ENCODE data around the gene PRKCA. TPM values are rescaled to one million over a fixed set of nuclear protein-coding genes. Genes with fewer than 3 reads are reported as not detected.
"Not testable (repeated sequence)": the region's sequence is repeated elsewhere in the genome, so short reads cannot be mapped to it uniquely, and the experiment has no call there.

The PRKCA gene
- 10 to 100 TPM; 90.6 to 97.3 TPM for total RNA-seq
- polyA plus RNA-seq = 1 to 10 TPM; 1.3 to 5.8 (median 3.3) TPM
- 73.9 to 217 (median 111) reads per million in 6 experiments for total RNA-seq

DNA sequence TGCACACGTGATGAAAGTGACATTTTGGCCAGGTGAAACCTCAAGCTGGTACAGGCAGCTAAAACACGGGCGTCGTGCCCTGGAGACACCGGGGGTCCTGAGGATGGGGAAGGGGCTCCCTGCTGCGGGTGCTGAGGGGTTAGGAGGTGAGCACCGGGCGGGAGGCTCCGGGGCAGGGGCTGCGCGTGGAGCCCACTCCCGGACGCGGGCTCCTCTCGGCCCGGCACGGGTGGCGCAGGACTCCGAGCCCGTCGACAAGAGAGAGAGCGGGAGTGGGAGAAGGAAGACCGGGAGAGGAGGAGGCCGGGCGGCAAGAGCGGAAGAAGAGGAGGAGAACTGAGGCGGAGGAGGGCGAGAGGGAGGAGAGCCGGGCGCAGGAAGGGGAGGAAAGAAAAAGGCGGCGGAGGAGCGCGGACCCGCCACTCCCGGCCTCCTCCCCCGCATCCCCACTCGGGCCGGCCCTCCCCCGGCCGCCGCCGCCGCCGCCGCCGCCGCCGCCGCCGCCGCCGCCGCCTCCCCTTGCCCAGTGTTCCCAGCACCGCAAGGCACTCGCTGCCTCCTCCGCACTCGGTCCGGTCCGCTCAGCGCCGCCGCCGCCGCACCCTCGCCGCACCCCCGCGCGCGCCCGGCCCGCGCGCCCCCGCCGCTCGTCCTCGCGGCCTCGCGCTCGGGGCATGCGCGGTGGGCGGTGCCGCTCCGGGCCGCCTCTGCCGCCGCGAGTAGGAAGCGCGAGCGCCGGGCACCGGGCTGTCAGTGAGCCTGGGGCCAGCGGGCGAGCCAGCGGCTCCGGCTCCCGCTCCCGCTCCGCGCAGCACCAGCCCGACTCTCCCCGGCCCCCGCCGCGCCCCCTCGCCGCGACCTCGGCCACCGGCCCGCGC, at the start of gene PRKCA:
TSS of gene PRKCA (plus strand) at position 750 of the 878 bp plus-strand sequence.
- peak; percentile 75 to 76 for ATAC-seq
- H3K4me1 Mint-ChIP-seq = peaks cover 33 to 70% (median 54%) of the 10 kb centered on the region in 4 donors
- DNase-seq = peak; percentile 57 to 80 (median 73)
- peaks cover 0 to 5% (median 0%) of the 10 kb centered on the region in 9 donors for H3K9me3 Mint-ChIP-seq
- H3K36me3 Mint-ChIP-seq = peaks cover 0 to 14% (median 9%) of the 10 kb centered on the region in 3 donors
- peak within 1 kb of the TSS; percentile 96 to 100 (median 96) for H3K4me3 Mint-ChIP-seq
- peak within 1 kb of the TSS; percentile 90 to 98 (median 94) for H3K27ac Mint-ChIP-seq
- peaks cover 0 to 1% (median 0%) of the 10 kb centered on the region in 5 donors for H3K27me3 Mint-ChIP-seq
- POLR2A ChIA-PET = interaction anchor here (0.5 to 5.4 kb wide), 10 partner anchors 10 to 130 kb away, joined by 3 to 46 read pairs (median 4); no protein-coding TSS in a partner anchor

DNA sequence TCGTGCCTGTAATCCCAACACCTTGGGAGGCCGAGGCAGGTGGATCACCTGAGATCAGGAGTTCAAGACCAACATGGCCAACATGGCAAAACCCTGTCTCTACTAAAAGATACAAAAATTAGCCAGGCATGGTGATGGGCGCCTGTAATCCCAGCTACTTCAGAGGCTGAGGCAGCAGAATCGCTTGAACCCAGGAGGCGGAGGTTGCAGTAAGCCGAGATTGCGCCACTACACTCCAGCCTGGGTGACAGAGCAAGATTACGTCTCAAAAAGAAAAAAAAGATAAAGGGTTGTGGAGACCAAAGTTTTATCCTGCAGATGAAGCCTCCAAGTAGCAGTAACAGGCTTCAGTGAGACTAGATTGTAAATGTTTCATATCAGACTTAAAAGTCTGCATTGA, 49.0 kb upstream of the PRKCA start:
- H3K9me3 Mint-ChIP-seq, H3K27me3 Mint-ChIP-seq, DNase-seq, ATAC-seq, H3K4me3 Mint-ChIP-seq, POLR2A ChIA-PET, H3K27ac Mint-ChIP-seq, H3K36me3 Mint-ChIP-seq: not testable (repeated sequence)
- peaks cover 8 to 20% (median 17%) of the 10 kb centered on the region in 4 donors for H3K4me1 Mint-ChIP-seq

DNA sequence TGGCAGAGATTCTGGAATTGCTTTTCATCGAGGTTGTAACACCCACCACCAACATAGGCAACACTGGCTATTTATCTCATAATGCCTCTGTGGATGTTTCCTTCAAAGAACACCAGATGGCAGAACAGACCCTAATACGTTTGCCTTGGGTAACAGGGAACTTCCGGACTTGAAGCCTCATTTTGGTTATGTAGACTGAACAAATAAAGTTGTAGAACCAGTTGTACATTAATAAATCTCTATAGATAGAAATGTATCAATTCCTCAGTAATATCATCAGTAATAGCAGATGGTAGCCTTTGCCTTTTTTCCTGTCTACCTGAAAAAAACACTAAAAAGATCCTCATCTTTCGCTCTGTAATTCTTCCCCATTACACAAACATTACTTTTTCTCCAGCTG, 47.3 kb upstream of the PRKCA start:
- peak overlapping the region; percentile 70 to 92 (median 84) for H3K27ac Mint-ChIP-seq
- peaks cover 8 to 20% (median 17%) of the 10 kb centered on the region in 4 donors for H3K4me1 Mint-ChIP-seq
- no peaks in the 10 kb centered on the region for H3K27me3 Mint-ChIP-seq
- DNase-seq = peak in 9 of 10 donors; percentile 5 to 77 (median 58)
- POLR2A ChIA-PET = interaction anchor here (0.6 to 1.8 kb wide), 5 partner anchors 9 to 312 kb away, joined by 3 to 9 read pairs (median 5); no protein-coding TSS in a partner anchor
- no peaks in the 10 kb centered on the region for H3K9me3 Mint-ChIP-seq
- peak overlapping the region; percentile 38 to 83 (median 64) for H3K4me3 Mint-ChIP-seq
- peak; percentile 89 to 95 for ATAC-seq
- H3K36me3 Mint-ChIP-seq = no peaks in the 10 kb centered on the region

GRCh38 chr17:66255527-66255971, 46.9 kb upstream of the PRKCA start:
- Mint-ChIP-seq H3K27me3 (no peaks in the 10 kb centered on the region), H3K9me3 (no peaks in the 10 kb centered on the region), H3K4me1 (peaks cover 8 to 23% (median 18%) of the 10 kb centered on the region in 4 donors), H3K36me3 (no peaks in the 10 kb centered on the region), H3K27ac (peak overlapping the region; percentile 70 to 92 (median 84)), H3K4me3 (peak overlapping the region; percentile 38 to 83 (median 64))
- POLR2A ChIA-PET = interaction anchor here (0.6 to 1.8 kb wide), 6 partner anchors 10 to 174 kb away, joined by 3 to 10 read pairs (median 6); no protein-coding TSS in a partner anchor
- DNase-seq (peak in 6 of 10 donors; percentile 5 to 54 (median 18)), ATAC-seq (peak; percentile 80 to 86)

- H3K27me3 Mint-ChIP-seq = peaks cover 0 to 3% (median 0%) of the 10 kb centered on the region in 5 donors
- no peak for DNase-seq
- H3K9me3 Mint-ChIP-seq = peaks cover 0 to 13% (median 3%) of the 10 kb centered on the region in 9 donors
- H3K4me1 Mint-ChIP-seq = peaks cover 9 to 26% (median 15%) of the 10 kb centered on the region in 4 donors
- no peak overlapping the region for H3K4me3 Mint-ChIP-seq
- peak overlapping the region in 3 of 10 donors; percentile 16 to 29 (median 27) for H3K27ac Mint-ChIP-seq
- peaks cover 0 to 10% (median 0%) of the 10 kb centered on the region in 3 donors for H3K36me3 Mint-ChIP-seq
- no peak for ATAC-seq
- POLR2A ChIA-PET = interaction anchor here (0.6 to 1.0 kb wide), 2 partner anchors 15 to 47 kb away, joined by 3 to 4 read pairs; no protein-coding TSS in a partner anchor
Measured at GRCh38 chr17:66260275-66260674, 42.1 kb upstream of the PRKCA start.

DNA sequence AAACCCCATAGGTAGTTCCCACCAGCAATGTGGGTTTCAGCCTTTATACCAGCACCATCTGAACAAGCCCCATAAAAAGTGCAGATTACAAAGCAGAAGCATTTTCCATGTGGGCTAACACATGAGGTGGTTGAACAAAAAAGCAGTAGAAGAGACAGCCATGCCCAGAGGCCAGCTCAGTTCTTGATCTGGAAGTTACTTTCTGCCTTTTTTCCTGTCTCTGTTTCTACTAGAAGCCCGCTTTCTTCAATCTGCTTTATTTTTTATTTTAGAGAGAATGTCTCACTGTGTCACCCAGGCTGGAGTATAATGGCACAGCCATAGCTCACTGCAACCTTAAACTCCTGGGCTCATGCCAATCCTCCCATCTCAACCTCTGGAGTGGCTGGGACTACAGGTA, 41.7 kb upstream of the PRKCA start:
- Mint-ChIP-seq H3K4me1 (peaks cover 5 to 22% (median 11%) of the 10 kb centered on the region in 4 donors), H3K9me3 (peaks cover 0 to 13% (median 3%) of the 10 kb centered on the region in 9 donors), H3K4me3 (no peak overlapping the region), H3K27ac (peak overlapping the region in 2 of 10 donors; percentile 43 to 82), H3K36me3 (peaks cover 0 to 10% (median 0%) of the 10 kb centered on the region in 3 donors), H3K27me3 (peaks cover 0 to 3% (median 0%) of the 10 kb centered on the region in 5 donors)
- no peak for ATAC-seq
- POLR2A ChIA-PET = no interaction called here
- no peak for DNase-seq

- Mint-ChIP-seq H3K4me1 (peaks cover 0 to 14% (median 5%) of the 10 kb centered on the region in 4 donors), H3K4me3 (no peak overlapping the region), H3K27ac (peak overlapping the region in 3 of 10 donors; percentile 14 to 66 (median 46)), H3K36me3 (peaks cover 0 to 10% (median 0%) of the 10 kb centered on the region in 3 donors), H3K27me3 (peaks cover 0 to 3% (median 0%) of the 10 kb centered on the region in 5 donors), H3K9me3 (peaks cover 0 to 13% (median 3%) of the 10 kb centered on the region in 9 donors)
- no peak for ATAC-seq
- DNase-seq = no peak
- POLR2A ChIA-PET = no interaction called here
Measured at GRCh38 chr17:66262767-66263166, 39.6 kb upstream of the PRKCA start.

DNA sequence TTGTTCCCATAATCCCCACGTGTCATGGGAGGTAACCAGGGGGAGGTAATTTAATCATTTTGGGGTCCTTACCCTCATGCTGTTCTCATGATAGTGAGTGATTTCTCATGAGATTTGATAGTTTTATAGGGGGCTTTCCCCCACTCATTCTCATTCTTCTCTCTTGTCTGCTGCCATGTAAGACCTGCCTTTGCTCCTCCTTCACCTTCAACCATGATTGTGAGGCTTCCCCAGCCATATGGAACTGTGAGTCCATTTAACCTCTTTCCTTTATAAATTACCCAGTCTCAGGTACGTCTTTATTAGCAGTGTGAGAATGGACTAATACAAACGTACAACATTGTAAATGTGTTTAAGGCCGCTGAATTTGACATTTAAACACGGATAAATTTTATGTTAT, 37.7 kb upstream of the PRKCA start:
- Mint-ChIP-seq H3K4me3 (no peak overlapping the region), H3K27ac (peak overlapping the region in 1 of 10 donors; percentile 57), H3K9me3 (peaks cover 0 to 13% (median 3%) of the 10 kb centered on the region in 9 donors), H3K27me3 (peaks cover 0 to 3% (median 0%) of the 10 kb centered on the region in 5 donors), H3K36me3 (peaks cover 0 to 10% (median 0%) of the 10 kb centered on the region in 3 donors), H3K4me1 (peaks cover 3 to 12% (median 7%) of the 10 kb centered on the region in 4 donors)
- DNase-seq = no peak
- POLR2A ChIA-PET = no interaction called here
- ATAC-seq = no peak

GRCh38 chr17:66268247-66268927, 34.0 kb upstream of the PRKCA start:
- H3K27me3 Mint-ChIP-seq = peaks cover 0 to 3% (median 0%) of the 10 kb centered on the region in 5 donors
- H3K4me3 Mint-ChIP-seq = no peak overlapping the region
- peaks cover 0 to 6% (median 4%) of the 10 kb centered on the region in 4 donors for H3K4me1 Mint-ChIP-seq
- DNase-seq (no peak), ATAC-seq (no peak)
- POLR2A ChIA-PET = interaction anchor here (0.7 kb wide), 1 partner anchor 1921 kb away, joined by 3 read pairs; no protein-coding TSS in a partner anchor
- H3K36me3 Mint-ChIP-seq = peaks cover 0 to 10% (median 0%) of the 10 kb centered on the region in 3 donors
- H3K27ac Mint-ChIP-seq = peak overlapping the region in 1 of 10 donors; percentile 67
- peaks cover 0 to 13% (median 3%) of the 10 kb centered on the region in 9 donors for H3K9me3 Mint-ChIP-seq

GRCh38 chr17:66270106-66270505, 32.3 kb upstream of the PRKCA start:
- POLR2A ChIA-PET = no interaction called here
- Mint-ChIP-seq H3K27me3 (no peaks in the 10 kb centered on the region), H3K4me1 (peaks cover 0 to 6% (median 2%) of the 10 kb centered on the region in 4 donors), H3K27ac (no peak overlapping the region), H3K9me3 (peaks cover 0 to under 1% (median 0%) of the 10 kb centered on the region in 9 donors), H3K36me3 (no peaks in the 10 kb centered on the region), H3K4me3 (no peak overlapping the region)
- ATAC-seq (no peak), DNase-seq (no peak)

- H3K36me3 Mint-ChIP-seq = no peaks in the 10 kb centered on the region
- DNase-seq = no peak
- H3K27me3 Mint-ChIP-seq = no peaks in the 10 kb centered on the region
- no peaks in the 10 kb centered on the region for H3K9me3 Mint-ChIP-seq
- H3K27ac Mint-ChIP-seq = no peak overlapping the region
- ATAC-seq = no peak
- POLR2A ChIA-PET = no interaction called here
- H3K4me3 Mint-ChIP-seq = no peak overlapping the region
- H3K4me1 Mint-ChIP-seq = peaks cover 0 to 14% (median 3%) of the 10 kb centered on the region in 4 donors
Measured at GRCh38 chr17:66271512-66271911, 30.9 kb upstream of the PRKCA start.
